Caco-2 (cell line): ENCODE results near the gene DOCK3. TPM values are rescaled to one million over a fixed set of nuclear protein-coding genes. Genes with fewer than 3 reads are reported as not detected.

Source experiments
- BruUV-seq: library from RNA; stranded (reverse); fragments of 400-500 nt; replicated peaks from 2 replicates; lab custom pipeline; 2021; lab: Mats Ljungman, UMichigan
- CTCF ChIA-PET: fragments of 300-600 bp; sonication (Branson Sonifier 250); formaldehyde crosslinking; loops from one replicate; lab custom pipeline; 2022; ENCODE audit warnings: antibody characterized with exemption; lab: Charles Lee
- POLR2A ChIA-PET: fragments of 300-600 bp; sonication (Branson Sonifier 250); formaldehyde crosslinking; loops from one replicate; lab custom pipeline; 2022; ENCODE audit warnings: antibody characterized with exemption; lab: Charles Lee
- DNase-seq, 2 experiments: peaks; one replicate each; pipeline versions ENCODE4 v3.0.0 to v3.0.0-alpha.2; 2020 to 2022
- H3K27me3 ChIP-seq: replicated peaks from 2 replicates; pipeline ENCODE4 v1.6.0; 2011; ENCODE audit warnings: low read length; ENCODE audit not compliant: control insufficient read depth, insufficient read depth
- H3K36me3 ChIP-seq: 2 replicates; pipeline ENCODE4 v1.5.1; 2011; ENCODE audit warnings: low read length; ENCODE audit not compliant: control insufficient read depth, insufficient read depth
- H3K4me1 ChIP-seq: fragments of 250-450 bp; sonication (Bioruptor Pico); 2 replicates; pipeline ENCODE4 v1.5.1; 2020; ENCODE audit warnings: mild to moderate bottlenecking
- H3K4me3 ChIP-seq: 2 replicates; pipeline ENCODE4 v1.5.1; 2011; ENCODE audit warnings: low read depth, mild to moderate bottlenecking, control low read depth, low read length
- H3K9me3 ChIP-seq: fragments of 250-450 bp; sonication (Bioruptor Pico); 2 replicates; pipeline ENCODE4 v1.5.1; 2020; ENCODE audit warnings: mild to moderate bottlenecking, moderate library complexity
- H3K27ac Mint-ChIP-seq: one replicate; pipeline ENCODE4 v1.8.0; 2022; ENCODE audit warnings: mixed read lengths; ENCODE audit not compliant: unreplicated experiment
- H3K27me3 Mint-ChIP-seq: one replicate; pipeline ENCODE4 v1.8.0; 2022; ENCODE audit warnings: mixed read lengths; ENCODE audit not compliant: insufficient read depth, unreplicated experiment
- H3K36me3 Mint-ChIP-seq: one replicate; pipeline ENCODE4 v1.8.0; 2022; ENCODE audit warnings: mild to moderate bottlenecking, mixed read lengths; ENCODE audit not compliant: insufficient read depth, unreplicated experiment
- H3K4me1 Mint-ChIP-seq: one replicate; pipeline ENCODE4 v1.8.0; 2022; ENCODE audit warnings: low read depth, mixed read lengths; ENCODE audit not compliant: unreplicated experiment
- H3K4me3 Mint-ChIP-seq: one replicate; pipeline ENCODE4 v1.8.0; 2022; ENCODE audit warnings: mild to moderate bottlenecking, moderate library complexity, mixed read lengths; ENCODE audit not compliant: unreplicated experiment
- H3K9me3 Mint-ChIP-seq: one replicate; pipeline ENCODE4 v1.8.0; 2022; ENCODE audit warnings: mixed read lengths; ENCODE audit not compliant: unreplicated experiment
- CTCF ChIP-seq, 2 experiments: fragments of 200-600 bp in 1 of 2; IDR thresholded peaks; 1 replicate in 1 of 2; 2 replicates in 1 of 2; pipeline versions ENCODE4 v1.5.1 to v1.8.0; 2011 to 2022; ENCODE audit warnings: antibody characterized with exemption in 1 of 2, control low read depth in 1 of 2, inconsistent platforms in 1 of 2, low read depth in 1 of 2, low read length in 1 of 2, mild to moderate bottlenecking in 1 of 2, moderate library complexity in 1 of 2; ENCODE audit not compliant: insufficient read depth in 1 of 2, severe bottlenecking in 1 of 2, unreplicated experiment in 1 of 2
- intact Hi-C: fragments of 100-400 bp; cut with micrococcal nuclease; formaldehyde crosslinking; loops from one replicate; pipeline ENCODE4 v1.10.0; 2022; ENCODE audit not compliant: unreplicated experiment
- total RNA-seq: library from RNA; stranded (reverse); gene quantifications from 2 replicates; pipeline ENCODE4 v1.2.3, GENCODE V29; 2022

The DOCK3 gene
- total RNA-seq, 1 experiment from 2014 or later, result 0.05 TPM

GRCh38 chr3:50633230-50633790 lies 41.4 kb upstream of the DOCK3 start:
- no peaks in the 10 kb centered on the region for H3K9me3 ChIP-seq
- no peak for DNase-seq
- CTCF ChIA-PET, result no interaction called here
- POLR2A ChIA-PET, result no interaction called here
- H3K27me3 ChIP-seq, result no peaks in the 10 kb centered on the region
- H3K36me3 ChIP-seq, result no peaks in the 10 kb centered on the region
- H3K36me3 Mint-ChIP-seq, result peaks cover 12% of the 10 kb centered on the region
- no peaks in the 10 kb centered on the region for H3K4me1 ChIP-seq
- BruUV-seq, result no TSS peak
- no peaks in the 10 kb centered on the region for H3K4me1 Mint-ChIP-seq
- no peak for TF ChIP-seq CTCF (IDR thresholded peaks at IDR 0.05; ENCODE audit: insufficient read depth in 1 of 2, low read depth in 1 of 2, low read length in 1 of 2, severe bottlenecking in 1 of 2, unreplicated experiment in 1 of 2)
- no peaks in the 10 kb centered on the region for H3K27me3 Mint-ChIP-seq
- H3K9me3 Mint-ChIP-seq, result no peaks in the 10 kb centered on the region
- H3K4me3 Mint-ChIP-seq, result no peak overlapping the region
- no peak overlapping the region for H3K4me3 ChIP-seq
- H3K27ac Mint-ChIP-seq, result no peak overlapping the region
- intact Hi-C loops, result no loop called here

GRCh38 chr3:50635066-50635465 lies 39.7 kb upstream of the DOCK3 start:
- no peaks in the 10 kb centered on the region for H3K4me1 Mint-ChIP-seq
- CTCF ChIA-PET, result no interaction called here
- H3K4me1 ChIP-seq, result no peaks in the 10 kb centered on the region

GRCh38 chr3:50637011-50637410 lies 37.7 kb upstream of the DOCK3 start:
- Histone ChIP-seq H3K9me3 (no peaks in the 10 kb centered on the region), H3K4me3 (no peak overlapping the region), H3K27me3 (no peaks in the 10 kb centered on the region), H3K4me1 (no peaks in the 10 kb centered on the region), H3K36me3 (no peaks in the 10 kb centered on the region)
- BruUV-seq, result no TSS peak
- Mint-ChIP-seq H3K4me3 (no peak overlapping the region), H3K36me3 (peaks cover 5% of the 10 kb centered on the region), H3K27me3 (no peaks in the 10 kb centered on the region), H3K9me3 (no peaks in the 10 kb centered on the region), H3K4me1 (no peaks in the 10 kb centered on the region), H3K27ac (no peak overlapping the region)
- DNase-seq, result no peak
- intact Hi-C loops, result no loop called here
- TF ChIP-seq CTCF (IDR thresholded peaks at IDR 0.05; ENCODE audit: insufficient read depth in 1 of 2, low read depth in 1 of 2, low read length in 1 of 2, severe bottlenecking in 1 of 2, unreplicated experiment in 1 of 2), result no peak
- ChIA-PET CTCF (no interaction called here), POLR2A (no interaction called here)

More at GRCh38 chr3:50635066-50635465, 39.7 kb upstream of the DOCK3 start:
- BruUV-seq, result no TSS peak
- H3K27ac Mint-ChIP-seq, result no peak overlapping the region
- H3K27me3 ChIP-seq, result no peaks in the 10 kb centered on the region
- DNase-seq, result no peak
- no peaks in the 10 kb centered on the region for H3K36me3 ChIP-seq
- POLR2A ChIA-PET, result no interaction called here
- no peak for TF ChIP-seq CTCF (IDR thresholded peaks at IDR 0.05; ENCODE audit: insufficient read depth in 1 of 2, low read depth in 1 of 2, low read length in 1 of 2, severe bottlenecking in 1 of 2, unreplicated experiment in 1 of 2)
- intact Hi-C loops, result no loop called here
- H3K27me3 Mint-ChIP-seq, result no peaks in the 10 kb centered on the region
- no peak overlapping the region for H3K4me3 ChIP-seq
- peaks cover 5% of the 10 kb centered on the region for H3K36me3 Mint-ChIP-seq
- H3K4me3 Mint-ChIP-seq, result no peak overlapping the region
- no peaks in the 10 kb centered on the region for H3K9me3 ChIP-seq
- no peaks in the 10 kb centered on the region for H3K9me3 Mint-ChIP-seq
